Peyer's patch (tissue), 4 donors: Measurements from ENCODE around the gene RPL6. TPM values are rescaled to one million over a fixed set of nuclear protein-coding genes. Genes with fewer than 3 reads are reported as not detected.

Experiments
- DNase-seq, 3 donors: peaks; one replicate each; pipeline ENCODE4 v3.0.0-alpha.2; 2017 to 2019
- H3K27ac ChIP-seq, 4 donors: fragments of 200-600 bp; sonication (generic); one replicate each; pipeline ENCODE4 v1.5.1; 2016 to 2019
- H3K27me3 ChIP-seq, 2 donors: fragments of 200-600 bp; sonication (generic); one replicate each; pipeline ENCODE4 v1.5.1; 2019
- H3K36me3 ChIP-seq, 3 donors: fragments of 200-600 bp; sonication (generic); one replicate each; pipeline ENCODE4 v1.5.1; 2016 to 2019
- H3K4me1 ChIP-seq, 4 donors: fragments of 200-600 bp; sonication (generic); one replicate each; pipeline ENCODE4 v1.5.1; 2016 to 2019
- H3K4me3 ChIP-seq, 4 donors: fragments of 200-600 bp; sonication (generic); 1 replicate in 3 of 4; 2 replicates in 1 of 4; pipeline ENCODE4 v1.5.1; 2016 to 2019; ENCODE audit warnings: mild to moderate bottlenecking in 1 of 4
- H3K9me3 ChIP-seq, 4 donors: fragments of 200-600 bp; sonication (generic); one replicate each; pipeline ENCODE4 v1.5.1; 2016 to 2019; ENCODE audit warnings: mild to moderate bottlenecking in 1 of 4
- CTCF ChIP-seq, 6 experiments: fragments of 450-650 bp in 4 of 6; fragments of 200-600 bp in 2 of 6; sonication (generic) in 1 of 6; IDR thresholded peaks; one replicate each; pipeline ENCODE4 v1.5.1; 2017 to 2019; ENCODE audit warnings: antibody characterized with exemption in 6 of 6, mild to moderate bottlenecking in 3 of 6, moderate library complexity in 1 of 6
- POLR2A ChIP-seq, 2 donors: fragments of 450-650 bp; IDR thresholded peaks; one replicate each; pipeline ENCODE4 v1.5.1; 2017; ENCODE audit warnings: antibody characterized with exemption in 2 of 2, mild to moderate bottlenecking in 2 of 2, moderate library complexity in 2 of 2
- total RNA-seq, 4 donors: library from RNA; depleted of rRNA; stranded (reverse); fragments of >200 nt; gene quantifications; one replicate each; pipeline ENCODE4 v1.1.0, GENCODE V29; 2016

The RPL6 gene
- total RNA-seq, 4 donors from 2014 or later, result 448 to 1,258 (median 570) TPM

GRCh38 chr12:112431965-112432364 lies 22.6 kb upstream of the RPL6 start:
- no peak for DNase-seq
- no peak overlapping the region for H3K27ac ChIP-seq

DNA sequence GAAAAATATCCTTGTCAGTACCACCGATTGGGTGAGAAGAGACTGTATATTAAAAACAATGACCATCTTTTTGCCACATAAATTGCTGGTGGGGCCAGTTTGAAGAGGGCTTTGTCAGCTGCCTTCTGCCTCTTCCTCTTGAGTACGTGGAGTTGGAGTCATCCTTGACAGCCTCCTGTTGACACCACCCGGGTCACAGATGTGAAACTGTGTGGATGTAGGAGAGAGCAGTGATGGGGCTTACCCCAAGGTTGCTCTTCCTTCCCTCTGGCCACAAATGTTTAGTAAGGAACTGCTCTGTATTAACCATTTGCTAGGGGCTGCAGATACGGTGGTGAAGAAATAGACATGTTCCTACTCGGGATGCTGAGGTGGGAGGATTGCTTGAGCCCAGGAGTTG lies 21.5 kb upstream of the RPL6 start:
- Histone ChIP-seq H3K4me1 (no peaks in the 10 kb centered on the region), H3K27me3 (no peaks in the 10 kb centered on the region), H3K9me3 (no peaks in the 10 kb centered on the region), H3K4me3 (no peak overlapping the region), H3K36me3 (no peaks in the 10 kb centered on the region), H3K27ac (no peak overlapping the region)
- DNase-seq, result no peak
- TF ChIP-seq CTCF (IDR thresholded peaks at IDR 0.05), result no peak
- TF ChIP-seq POLR2A (IDR thresholded peaks at IDR 0.05), result no peak

More at GRCh38 chr12:112431965-112432364, 22.6 kb upstream of the RPL6 start:
- Histone ChIP-seq H3K27me3 (no peaks in the 10 kb centered on the region), H3K9me3 (no peaks in the 10 kb centered on the region), H3K4me3 (no peak overlapping the region), H3K36me3 (no peaks in the 10 kb centered on the region), H3K4me1 (no peaks in the 10 kb centered on the region)
- no peak for TF ChIP-seq POLR2A (IDR thresholded peaks at IDR 0.05)
- no peak for TF ChIP-seq CTCF (IDR thresholded peaks at IDR 0.05)

DNA sequence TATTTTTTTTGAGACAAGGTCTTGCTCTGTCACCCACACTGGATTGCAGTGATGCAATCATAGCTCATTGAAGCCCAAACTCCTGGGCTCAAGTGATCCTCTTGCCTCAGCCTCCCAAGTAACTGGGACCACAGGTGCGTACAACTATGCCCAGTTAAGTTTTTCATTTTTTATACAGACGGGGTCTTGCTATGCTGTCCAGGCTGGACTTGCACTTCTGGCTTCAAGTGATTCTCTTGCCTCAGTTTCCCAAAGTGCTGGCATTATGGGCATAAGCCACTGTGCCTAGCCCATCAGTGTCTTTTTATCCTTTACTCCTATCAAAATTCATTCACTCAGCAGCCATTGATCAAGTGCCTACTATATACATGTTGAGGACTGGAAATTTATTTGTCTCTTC lies 18.4 kb upstream of the RPL6 start:
- H3K9me3 ChIP-seq, result no peaks in the 10 kb centered on the region
- no peak overlapping the region for H3K27ac ChIP-seq
- no peak for DNase-seq
- TF ChIP-seq POLR2A (IDR thresholded peaks at IDR 0.05), result no peak
- TF ChIP-seq CTCF (IDR thresholded peaks at IDR 0.05), result no peak
- no peaks in the 10 kb centered on the region for H3K27me3 ChIP-seq
- H3K4me1 ChIP-seq, result no peaks in the 10 kb centered on the region
- H3K36me3 ChIP-seq, result no peaks in the 10 kb centered on the region
- no peak overlapping the region for H3K4me3 ChIP-seq

DNA sequence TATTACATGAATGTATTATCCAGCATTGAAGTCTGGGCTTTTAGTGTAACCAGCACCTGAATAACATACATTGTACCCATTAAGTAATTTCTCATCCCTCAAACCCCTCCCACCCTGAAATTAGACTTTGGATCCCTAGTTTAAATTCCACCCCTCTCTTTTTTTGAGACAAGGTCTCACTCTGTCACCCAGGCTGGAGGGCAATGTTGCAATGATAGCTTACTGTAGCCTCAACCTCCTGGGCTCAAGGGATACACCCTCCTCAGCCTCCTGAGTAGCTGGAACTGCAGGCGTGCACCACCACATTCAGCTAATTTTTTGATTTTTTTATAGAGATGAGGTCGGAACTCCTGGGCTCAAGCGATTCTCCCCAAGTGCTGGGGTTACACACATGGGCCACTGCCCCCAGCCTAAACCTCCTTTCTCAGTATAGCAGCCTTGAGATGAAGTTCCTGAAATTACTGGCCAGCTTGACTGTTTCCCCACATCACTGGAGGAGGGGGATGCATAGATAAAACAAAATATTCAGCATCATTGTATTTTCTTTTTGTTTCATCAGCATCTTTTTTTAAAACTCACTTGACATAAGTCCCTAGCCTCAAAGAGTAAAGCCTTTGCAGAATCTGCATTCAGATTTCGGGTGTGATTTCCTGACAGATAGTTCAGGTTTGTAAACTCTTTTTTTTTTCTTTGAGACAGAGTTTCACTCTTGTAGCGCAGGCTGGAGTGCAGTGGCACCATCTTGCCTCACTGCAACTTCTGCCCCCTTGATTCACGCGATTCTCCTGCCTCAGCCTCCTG lies 16.4 kb upstream of the RPL6 start:
- Histone ChIP-seq H3K27ac (no peak overlapping the region), H3K4me1 (peaks cover 0 to 9% (median 0%) of the 10 kb centered on the region in 4 donors), H3K9me3 (no peaks in the 10 kb centered on the region), H3K36me3 (no peaks in the 10 kb centered on the region), H3K27me3 (no peaks in the 10 kb centered on the region), H3K4me3 (no peak overlapping the region)
- TF ChIP-seq POLR2A (IDR thresholded peaks at IDR 0.05) (no peak), CTCF (IDR thresholded peaks at IDR 0.05) (no peak)
- DNase-seq, result no peak

- Histone ChIP-seq H3K4me1 (peaks cover 0 to 20% (median 2%) of the 10 kb centered on the region in 4 donors), H3K4me3 (no peak overlapping the region), H3K27me3 (no peaks in the 10 kb centered on the region), H3K36me3 (no peaks in the 10 kb centered on the region), H3K9me3 (no peaks in the 10 kb centered on the region), H3K27ac (no peak overlapping the region)
- TF ChIP-seq CTCF (IDR thresholded peaks at IDR 0.05) (no peak), POLR2A (IDR thresholded peaks at IDR 0.05) (no peak)
- no peak for DNase-seq
Observed at GRCh38 chr12:112424126-112424525, 14.7 kb upstream of the RPL6 start.
